HG03060 (cell line): ENCODE results near the gene FZR1.
"Not testable (repeated sequence)": the region's sequence is repeated elsewhere in the genome, so short reads cannot be mapped to it uniquely, and the experiment has no call there.

ENCODE experiments used
- ATAC-seq: cut with Tn5 transposase; IDR thresholded peaks from one replicate; pipeline ENCODE4 v1.9.1; 2021; ENCODE audit warnings: low read depth, moderate number of reproducible peaks; ENCODE audit not compliant: unreplicated experiment

The FZR1 gene

GRCh38 chr19:3527238-3527910 lies 21.3 kb downstream of the FZR1 start:
- no peak for ATAC-seq

GRCh38 chr19:3528080-3528479 lies 22.0 kb downstream of the FZR1 start:
- no peak for ATAC-seq

- no peak for ATAC-seq
Measured at GRCh38 chr19:3528539-3529211, 22.6 kb downstream of the FZR1 start.

GRCh38 chr19:3529299-3529698 lies 23.2 kb downstream of the FZR1 start:
- not testable (repeated sequence) for ATAC-seq

- no peak for ATAC-seq
Measured at GRCh38 chr19:3530389-3530788, 24.3 kb downstream of the FZR1 start.

GRCh38 chr19:3531716-3532115 lies 25.6 kb downstream of the FZR1 start:
- ATAC-seq = no peak

- ATAC-seq = no peak
Measured at GRCh38 chr19:3532154-3532786, 26.2 kb downstream of the FZR1 start.

- no peak for ATAC-seq
Measured at GRCh38 chr19:3533033-3533432, 26.9 kb downstream of the FZR1 start.

- ATAC-seq = no peak
Measured at GRCh38 chr19:3533563-3534216, 27.6 kb downstream of the FZR1 start.

GRCh38 chr19:3534375-3535234 lies 28.5 kb downstream of the FZR1 start:
- no peak for ATAC-seq

- no peak for ATAC-seq
Measured at GRCh38 chr19:3535235-3535535, 29.1 kb downstream of the FZR1 start.

- no peak for ATAC-seq
Measured at GRCh38 chr19:3535563-3535965, 29.5 kb downstream of the FZR1 start.

- ATAC-seq = no peak
Measured at GRCh38 chr19:3535981-3536380, 29.9 kb downstream of the FZR1 start.

GRCh38 chr19:3536429-3537100 lies 30.5 kb downstream of the FZR1 start:
- no peak for ATAC-seq

- ATAC-seq = no peak
Measured at GRCh38 chr19:3537101-3537437, 31.0 kb downstream of the FZR1 start.

GRCh38 chr19:3537438-3538240 lies 31.5 kb downstream of the FZR1 start:
- ATAC-seq = no peak

- no peak for ATAC-seq
Measured at GRCh38 chr19:3538258-3538929, 32.3 kb downstream of the FZR1 start.

- ATAC-seq = no peak
Measured at GRCh38 chr19:3538965-3539755, 33.0 kb downstream of the FZR1 start, which contains the start of gene TEKTIP1. Gene TEKTIP1, plus strand, starts transcription at chr19:3539174. Its CDS starts 4 bp downstream, at chr19:3539178.
